Activated CD4-positive, CD25-positive, alpha-beta regulatory T cell treated with anti-CD3 and anti-CD28 coated beads, Interleukin-2, amount 50 U/mL, for 72 hours (primary cell): Measurements from ENCODE around the gene SYT13.

ENCODE experiments used
- DNase-seq: peaks from one replicate; pipeline ENCODE4 v3.0.0; 2021

The SYT13 gene

DNA sequence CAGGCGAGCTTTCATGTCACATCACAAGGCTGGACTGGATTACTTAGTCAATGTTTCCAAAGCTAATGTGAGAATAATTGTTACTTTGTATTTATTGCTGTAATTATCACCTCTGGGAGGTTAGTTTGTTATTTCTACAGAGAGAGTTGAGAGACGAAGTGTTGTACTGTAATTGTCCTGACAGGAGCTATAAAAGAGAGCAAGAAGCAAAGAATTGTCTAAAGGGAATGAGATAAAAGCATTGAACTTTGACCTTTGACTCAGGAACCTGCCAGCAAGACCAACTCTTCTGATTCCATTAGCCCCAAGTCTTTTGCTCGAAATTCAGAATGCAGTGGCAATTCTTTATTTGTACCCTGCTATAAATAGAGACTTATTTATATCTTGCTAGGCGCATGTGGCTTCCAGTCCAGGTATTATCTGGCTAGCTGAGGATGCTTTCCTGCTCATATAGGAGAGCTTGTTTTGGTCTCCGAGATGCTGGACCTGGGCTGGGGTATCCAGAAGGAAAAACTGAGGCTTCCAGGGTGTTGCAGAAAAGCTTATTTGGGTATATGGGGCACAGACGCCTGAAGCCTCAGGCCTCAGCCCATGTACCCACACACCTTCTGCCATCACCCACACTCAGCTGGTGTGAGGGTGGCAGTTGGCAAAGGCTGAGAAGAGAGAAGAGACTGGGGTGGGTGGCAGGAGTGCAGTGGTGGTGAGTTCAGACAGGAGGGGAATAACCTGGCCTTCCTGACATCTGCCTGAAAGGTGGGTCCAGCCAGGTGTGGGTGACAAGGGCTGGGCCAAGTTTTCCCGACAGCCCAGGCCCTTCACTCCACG is 40.7 kb downstream of the SYT13 start:
- DNase-seq: no peak

DNA sequence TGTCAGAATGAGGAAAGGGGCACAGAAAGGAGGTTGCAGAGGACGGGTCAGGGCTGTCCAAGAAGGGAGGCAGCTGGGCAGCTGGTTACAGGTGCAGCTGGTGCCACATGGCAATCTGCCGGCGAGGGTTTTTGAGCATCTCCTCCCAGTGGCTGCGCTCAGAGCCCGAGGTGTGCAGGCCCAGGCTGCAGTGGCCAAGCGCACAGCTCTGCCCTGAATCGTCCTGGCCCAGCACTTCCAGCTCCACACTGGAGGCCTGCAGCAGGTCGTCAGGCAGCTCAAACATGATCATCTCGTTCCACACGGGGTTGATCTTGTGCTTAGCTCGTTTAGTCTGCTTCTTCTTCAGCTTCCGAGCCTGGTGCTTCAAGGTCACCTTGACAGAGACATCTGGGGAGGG is 42.2 kb downstream of the SYT13 start:
- DNase-seq: no peak

DNA sequence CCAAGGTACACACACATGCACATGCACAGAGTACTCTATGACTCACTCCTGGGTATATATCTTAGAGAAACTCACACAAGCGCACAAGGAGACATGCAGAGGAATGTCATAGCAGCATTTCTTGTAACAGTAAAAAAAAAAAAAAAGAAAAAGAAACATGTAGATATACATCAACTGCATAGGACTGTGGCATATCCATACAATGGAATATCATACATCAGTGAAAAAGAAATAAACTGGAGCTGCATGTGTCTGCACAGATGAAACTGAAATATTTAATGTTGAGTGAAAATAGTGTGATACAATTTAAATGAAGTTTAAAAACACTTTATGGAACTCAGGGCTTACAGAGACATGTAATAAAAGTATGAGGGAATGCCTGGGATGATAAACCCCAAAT is 46.4 kb downstream of the SYT13 start:
- no peak for DNase-seq

DNA sequence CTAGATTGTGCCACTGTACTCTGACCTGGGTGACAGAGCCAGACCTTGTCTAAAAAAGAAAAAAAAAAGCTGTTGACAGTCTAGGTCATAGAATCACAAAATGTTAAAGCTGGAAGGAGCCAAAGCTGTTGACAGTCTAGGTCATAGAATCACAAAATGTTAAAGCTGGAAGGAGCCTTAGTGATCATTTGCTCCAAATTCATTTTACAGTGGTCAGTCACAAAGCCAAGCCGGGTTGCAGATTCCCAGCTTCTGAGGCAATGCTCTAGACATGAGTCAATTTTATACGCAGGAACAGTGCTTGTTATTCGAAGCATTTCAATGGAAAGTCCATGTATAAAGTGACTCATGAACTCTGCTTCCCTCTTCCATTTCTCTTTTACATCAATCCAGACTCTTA is 47.4 kb downstream of the SYT13 start:
- no peak for DNase-seq

DNA sequence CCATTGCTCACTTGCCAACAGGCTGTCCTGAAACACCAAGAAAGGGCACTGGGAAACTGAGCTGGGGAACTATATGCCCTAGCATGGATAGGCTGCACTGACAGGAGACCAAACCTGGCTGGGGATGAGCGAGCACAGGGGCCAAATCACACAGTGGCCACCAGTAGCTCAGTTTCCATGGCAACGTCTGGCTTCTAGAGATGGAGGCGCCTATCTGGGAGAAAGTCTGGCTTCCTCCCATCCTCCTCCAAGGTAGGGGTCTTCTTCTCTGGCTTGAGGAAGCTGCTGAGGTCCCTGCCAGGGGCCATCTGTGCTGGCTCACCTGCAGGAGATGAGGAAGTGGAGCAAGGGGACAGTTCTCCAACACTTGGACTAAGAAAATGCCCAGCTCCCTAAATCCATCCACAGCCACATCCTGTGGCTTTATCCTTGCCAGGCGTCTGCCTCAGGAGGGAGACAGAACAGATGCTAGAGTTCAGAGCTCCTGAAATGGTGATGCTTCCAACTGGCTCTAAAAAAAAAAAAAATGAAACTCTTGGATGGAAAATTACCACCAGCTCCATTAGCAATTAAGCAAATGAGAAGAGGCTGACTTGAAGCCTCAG is 48.3 kb downstream of the SYT13 start:
- no peak for DNase-seq

DNA sequence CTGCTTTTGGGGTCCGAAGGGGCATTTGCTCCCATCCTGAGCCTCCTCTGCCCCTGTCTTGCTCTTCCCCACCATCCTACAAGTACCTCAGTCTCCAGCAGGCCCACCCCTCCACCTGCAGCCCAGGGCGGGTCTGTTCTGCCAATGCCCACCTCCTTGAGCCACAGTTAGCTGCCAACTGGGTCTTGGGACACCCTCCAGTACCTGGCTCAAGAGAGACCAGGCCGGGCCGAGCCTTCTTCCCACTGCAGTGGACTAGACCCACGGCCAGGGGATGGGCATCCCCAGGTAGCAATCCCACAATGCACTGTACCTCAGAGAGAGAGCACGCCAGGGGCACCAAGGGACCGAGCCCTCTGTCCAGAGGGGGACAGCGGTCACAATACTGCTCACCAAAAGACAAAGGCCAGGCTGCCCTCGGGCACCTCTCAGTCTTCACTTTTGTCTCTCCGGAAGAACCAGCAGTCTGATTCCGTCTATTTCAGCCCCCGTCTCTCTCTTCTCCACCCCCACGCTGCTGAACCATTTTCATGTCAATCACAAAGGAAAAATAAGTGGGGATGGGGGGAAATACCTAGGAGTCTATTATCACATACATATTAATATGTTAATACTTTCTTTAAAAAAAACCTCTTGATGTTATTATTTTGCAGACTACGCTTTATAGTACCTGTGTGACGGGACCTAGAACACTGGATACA is 51.7 kb downstream of the SYT13 start:
- DNase-seq: no peak

DNA sequence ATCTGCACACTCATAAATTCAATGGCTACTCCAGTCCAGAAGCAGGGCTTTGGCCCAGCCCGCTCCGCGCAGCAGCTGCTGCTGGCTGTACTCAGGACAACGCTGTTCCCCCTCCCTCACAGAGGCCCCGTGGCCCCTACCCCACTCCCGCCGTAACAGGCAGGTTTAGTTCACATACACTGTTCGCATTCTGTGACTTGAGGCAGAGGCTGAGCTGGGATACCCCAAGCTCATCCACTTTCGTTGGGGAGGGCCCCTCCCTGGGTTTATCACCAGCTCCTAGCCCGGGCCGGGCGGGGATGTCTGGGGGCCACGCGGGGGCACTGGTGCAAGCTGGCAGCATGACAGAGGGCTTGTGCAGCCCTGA is 52.4 kb downstream of the SYT13 start:
- DNase-seq: no peak

DNA sequence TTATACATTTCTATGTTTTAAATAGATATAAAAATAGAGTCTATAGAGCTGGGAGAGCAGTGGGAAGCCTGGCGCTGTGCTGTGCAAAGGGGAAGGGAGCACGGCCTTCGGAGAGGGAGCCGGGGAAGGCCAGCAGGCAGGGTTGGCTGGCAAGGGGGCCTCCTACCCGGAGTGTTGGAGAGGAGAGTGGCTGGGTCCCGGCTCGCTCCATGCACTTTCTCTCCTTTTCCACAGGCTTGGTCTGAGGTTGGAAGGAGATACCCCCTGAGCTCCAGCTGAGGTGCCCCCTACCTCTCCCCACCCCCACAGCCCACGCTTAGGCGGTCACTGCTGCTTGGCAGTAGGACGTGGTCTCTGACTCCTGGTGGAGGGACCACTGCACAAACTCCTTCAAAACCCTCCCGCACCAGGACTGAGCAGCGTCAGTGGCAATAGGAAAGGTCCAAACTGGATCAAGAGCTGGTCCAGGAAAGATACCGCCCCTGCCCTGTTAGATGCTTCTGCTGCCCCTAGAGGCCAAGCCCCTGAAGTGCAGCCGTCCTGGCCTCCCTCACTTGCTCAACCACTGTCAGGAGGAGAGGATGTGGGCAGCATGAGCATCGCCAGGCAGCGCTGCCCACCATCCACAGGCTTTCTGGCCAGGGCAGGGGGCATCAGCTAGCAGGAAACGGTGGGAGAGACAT is 52.9 kb downstream of the SYT13 start:
- peak; percentile 74 for DNase-seq

DNA sequence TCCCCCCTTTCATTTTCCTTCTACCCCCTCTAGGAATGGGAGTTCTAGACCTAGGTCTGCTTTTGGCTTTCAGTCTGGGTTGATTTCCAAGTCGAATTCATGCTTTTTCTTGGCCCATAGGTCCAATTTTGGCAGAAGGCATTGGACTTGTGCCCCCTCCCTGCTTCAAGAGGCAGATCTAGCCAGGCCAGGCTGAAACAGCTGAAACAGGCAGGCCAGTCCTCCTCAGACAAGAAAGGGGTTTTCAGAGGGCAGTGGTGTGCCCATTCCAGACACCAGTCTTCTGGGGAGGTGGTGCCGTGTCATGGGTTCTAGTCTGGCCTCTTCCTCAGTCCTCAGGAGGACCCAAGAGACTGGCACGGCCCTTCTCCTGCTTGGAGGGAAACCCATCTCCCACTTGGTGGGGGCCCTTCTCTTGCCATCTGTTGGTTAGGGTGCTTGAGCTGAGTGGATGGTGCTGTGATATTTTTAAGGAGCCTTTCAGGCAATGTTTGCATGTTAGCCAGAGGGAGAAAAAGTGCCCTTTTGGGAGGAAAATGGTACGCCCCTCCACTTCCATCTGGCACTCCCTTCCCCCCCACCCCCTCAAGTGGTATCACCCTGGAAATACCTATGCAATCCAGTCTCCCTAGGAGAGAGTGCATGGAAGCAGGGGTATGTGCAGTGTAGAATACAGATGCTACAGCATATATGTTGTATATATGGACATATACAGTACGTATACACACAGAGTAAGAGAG is 53.6 kb downstream of the SYT13 start:
- no peak for DNase-seq

DNA sequence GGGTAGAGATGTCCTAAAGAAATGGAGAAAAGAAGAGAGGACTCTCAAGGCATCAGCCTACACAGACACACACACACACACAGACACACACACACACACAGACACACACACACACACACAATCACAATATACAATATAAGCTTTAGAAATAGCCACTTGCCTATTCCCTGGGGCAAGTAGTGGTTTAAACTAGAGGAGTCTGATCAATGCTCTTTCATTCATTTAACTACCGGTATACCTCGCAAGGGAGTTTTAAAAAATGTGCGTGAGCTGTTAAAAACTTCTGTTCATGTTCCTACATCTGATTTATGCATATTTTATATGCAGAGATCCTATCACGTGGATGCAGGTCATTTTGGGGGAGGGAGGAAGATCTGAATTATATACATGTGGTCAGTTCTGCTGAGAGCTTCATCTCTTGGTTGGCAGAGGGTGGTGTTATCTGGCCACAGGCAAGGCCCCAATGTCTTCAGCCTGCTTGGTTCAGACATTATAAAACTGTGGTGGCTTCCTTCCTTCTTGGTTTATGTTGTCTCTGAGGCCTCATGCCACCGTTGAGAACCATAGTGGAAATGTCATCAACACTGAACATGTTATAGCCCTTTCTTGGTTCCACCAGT is 56.6 kb downstream of the SYT13 start:
- DNase-seq: no peak

DNA sequence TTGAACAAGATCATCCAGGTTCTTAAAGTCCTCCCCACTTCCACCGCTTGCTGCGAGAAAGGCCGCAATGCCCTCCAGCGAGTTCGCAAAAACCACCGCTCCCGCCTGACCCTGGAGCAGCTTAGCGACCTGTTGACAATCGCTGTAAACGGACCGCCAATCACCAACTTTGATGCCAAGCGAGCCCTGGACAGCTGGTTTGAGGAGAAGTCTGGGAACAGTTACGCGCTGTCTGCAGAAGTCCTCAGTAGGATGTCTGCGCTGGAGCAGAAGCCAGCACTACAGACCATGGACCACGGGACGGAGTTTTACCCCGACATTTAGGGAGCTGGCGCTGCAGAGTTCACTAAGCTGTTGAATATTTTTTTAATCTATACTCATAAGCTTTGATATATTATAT is 58.3 kb downstream of the SYT13 start:
- DNase-seq: no peak

DNA sequence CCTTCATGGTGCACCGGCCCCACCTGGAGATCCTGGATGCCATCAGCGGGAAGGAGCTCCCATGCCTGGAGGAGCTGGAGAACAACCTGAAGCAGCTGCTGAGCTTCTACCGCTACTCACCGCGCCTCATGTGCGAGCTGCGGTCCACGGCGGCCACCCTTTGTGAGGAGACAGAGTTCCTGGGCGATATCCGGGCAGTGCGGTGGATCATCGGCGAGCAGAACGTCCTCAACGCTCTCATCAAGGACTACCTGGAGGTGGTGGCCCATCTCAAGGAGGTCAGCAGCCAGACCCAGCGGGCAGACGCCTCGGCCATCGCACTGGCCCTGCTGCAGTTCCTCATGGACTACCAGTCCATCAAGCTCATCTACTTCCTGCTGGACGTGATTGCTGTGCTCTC is 59.2 kb downstream of the SYT13 start:
- no peak for DNase-seq

DNA sequence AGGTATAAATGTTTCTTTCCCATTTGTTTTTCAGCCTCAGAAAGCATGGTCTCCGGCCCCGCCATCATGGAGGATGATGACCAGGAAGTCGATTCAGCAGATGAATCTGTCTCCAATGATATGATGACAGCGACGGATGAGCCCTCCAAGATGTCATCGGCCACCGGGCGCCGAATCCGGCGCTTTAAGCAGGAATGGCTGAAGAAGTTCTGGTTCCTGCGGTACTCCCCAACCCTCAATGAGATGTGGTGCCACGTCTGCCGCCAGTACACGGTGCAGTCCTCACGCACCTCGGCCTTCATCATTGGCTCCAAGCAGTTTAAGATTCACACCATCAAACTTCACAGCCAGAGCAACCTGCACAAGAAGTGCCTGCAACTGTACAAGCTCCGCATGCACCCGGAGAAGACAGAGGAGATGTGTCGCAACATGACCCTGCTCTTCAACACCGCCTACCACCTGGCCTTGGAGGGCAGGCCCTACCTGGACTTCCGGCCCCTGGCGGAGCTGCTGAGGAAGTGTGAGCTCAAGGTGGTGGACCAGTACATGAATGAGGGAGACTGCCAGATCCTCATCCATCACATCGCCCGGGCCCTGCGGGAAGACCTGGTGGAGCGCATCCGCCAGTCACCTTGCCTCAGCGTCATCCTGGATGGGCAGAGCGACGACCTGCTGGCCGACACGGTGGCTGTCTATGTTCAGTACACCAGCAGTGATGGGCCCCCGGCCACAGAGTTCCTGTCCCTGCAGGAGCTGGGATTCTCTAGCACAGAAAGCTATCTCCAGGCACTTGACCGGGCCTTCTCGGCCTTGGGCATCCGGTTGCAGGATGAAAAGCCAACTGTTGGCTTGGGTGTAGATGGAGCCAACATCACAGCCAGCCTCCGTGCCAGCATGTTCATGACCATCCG is 59.9 kb downstream of the SYT13 start:
- DNase-seq: no peak

DNA sequence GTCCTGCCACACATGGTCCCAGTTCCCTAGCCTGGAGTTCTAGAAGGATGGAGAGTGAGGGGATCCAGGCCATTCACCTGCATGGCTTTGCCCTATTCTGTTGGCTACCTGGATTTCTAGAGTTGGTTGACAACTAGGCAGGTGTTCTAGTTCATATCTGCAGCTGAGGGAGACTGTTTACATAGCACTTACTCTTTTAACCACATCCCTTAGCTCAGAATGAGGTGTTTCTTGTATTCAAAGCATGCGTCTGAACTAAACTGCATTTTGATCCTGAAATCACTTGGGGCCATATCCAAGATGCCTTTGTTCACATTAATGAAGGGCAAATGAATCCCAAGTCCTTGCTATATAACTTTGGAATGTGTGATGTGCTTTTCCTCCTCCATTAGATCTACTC is 60.9 kb downstream of the SYT13 start:
- DNase-seq: no peak

DNA sequence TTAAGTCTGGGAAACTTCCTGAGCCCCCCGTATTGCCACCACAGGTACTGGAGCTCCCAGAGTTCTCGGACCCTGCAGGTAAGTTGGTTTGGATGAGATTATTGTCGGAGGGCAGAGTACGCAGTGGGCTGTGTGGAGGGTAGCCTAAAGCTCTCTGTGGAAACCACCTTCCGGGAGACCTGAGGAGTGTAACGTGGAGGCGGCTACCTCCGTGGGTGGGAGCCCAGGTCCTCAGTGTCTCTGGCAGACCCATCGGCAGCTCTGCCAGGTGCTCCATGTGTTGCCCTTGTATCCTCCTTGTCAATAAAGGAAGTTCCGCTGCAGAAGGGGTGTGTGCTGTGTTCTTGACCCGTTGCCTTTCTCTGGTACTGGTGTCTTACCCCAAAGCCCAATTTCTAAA is 61.4 kb downstream of the SYT13 start:
- DNase-seq: no peak

DNA sequence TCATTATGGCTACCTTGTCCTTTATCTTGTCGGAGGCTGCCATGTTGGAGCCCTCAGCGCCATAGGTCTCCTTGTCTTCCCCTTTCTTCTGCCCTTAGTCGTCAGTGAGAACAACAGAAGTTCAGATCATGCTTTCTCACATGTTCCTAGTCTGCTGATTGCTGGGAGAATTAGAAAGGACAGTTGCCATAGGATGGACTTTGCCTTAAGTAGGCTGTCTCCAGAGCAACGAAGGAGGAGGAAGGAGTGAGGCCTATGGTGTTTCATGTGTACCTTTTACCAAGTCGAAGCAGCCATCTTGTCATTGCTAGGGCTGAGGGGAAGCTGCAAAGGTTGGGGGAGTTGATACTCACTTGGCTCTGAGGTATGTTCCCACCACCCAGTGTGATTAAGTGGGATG is 62.6 kb downstream of the SYT13 start:
- DNase-seq: no peak

DNA sequence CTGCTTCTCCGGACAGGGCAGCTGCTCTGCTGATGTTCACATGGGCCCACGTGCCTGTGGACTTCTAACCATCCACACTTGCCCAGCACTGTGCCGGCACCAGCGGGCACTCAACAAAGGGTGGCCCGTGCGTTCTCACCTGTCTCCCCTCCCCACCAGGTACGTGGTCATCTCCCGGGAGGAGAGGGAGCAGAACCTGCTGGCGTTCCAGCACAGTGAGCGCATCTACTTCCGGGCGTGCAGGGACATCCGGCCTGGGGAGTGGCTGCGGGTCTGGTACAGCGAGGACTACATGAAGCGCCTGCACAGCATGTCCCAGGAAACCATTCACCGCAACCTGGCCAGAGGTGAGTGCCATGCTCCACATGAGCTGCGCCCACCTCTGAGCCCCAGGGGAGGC is 66.7 kb downstream of the SYT13 start:
- no peak for DNase-seq

DNA sequence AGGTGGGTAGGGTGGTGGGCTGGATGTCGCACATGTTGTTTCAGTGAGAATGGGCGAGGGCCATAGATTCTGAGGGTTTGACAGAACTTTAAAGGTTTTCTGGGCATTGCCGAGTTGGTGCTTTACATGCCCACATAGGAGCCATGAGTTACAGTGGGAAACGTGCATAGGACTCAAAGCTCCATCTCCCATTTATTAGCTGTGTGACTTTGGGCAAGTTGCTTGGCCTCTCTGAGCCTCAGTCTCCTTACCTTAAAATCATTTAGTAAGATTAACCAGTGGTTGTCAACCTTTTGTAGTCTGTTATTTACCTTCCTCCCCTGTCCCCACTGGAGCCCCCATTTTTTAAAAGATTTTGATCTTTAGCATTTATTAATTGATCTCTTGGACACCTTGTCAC is 67.4 kb downstream of the SYT13 start:
- no peak for DNase-seq

DNA sequence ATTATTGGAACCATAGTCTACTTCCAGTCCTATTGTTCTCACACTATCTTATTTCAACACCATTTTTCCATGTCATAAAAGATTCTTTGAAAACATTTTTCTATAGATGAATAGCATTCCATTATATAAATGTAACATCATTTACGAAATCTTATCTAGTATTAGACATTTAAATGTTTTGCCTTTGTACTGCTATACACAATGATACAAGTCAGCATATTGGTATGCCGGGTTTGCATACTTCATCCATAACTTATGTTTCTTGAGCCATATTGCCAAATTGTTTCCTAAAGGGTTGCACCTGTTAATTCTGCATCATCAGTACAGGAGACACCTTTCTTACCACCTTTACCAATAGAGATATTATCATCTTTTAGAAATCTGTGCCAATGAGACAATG is 68.2 kb downstream of the SYT13 start:
- no peak for DNase-seq

DNA sequence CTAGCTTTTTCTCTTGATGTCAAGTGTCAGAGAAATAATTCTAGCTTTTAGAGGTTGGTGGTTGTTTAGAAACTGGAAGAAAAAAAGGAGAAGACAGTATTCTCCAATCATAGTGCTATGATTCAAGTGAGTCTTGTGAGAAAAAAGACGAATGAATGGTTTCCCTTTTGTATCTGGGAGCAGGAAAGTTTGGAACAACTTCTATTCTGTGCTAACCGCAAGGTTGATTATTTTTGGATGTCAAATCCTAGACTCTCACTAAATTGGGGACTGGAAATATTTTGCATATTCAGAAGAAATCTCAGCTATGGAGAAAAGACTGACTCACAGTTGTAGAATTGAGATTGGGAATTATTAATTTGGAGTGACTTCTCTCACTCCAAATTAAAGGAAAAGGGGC is 69.2 kb downstream of the SYT13 start:
- no peak for DNase-seq

DNA sequence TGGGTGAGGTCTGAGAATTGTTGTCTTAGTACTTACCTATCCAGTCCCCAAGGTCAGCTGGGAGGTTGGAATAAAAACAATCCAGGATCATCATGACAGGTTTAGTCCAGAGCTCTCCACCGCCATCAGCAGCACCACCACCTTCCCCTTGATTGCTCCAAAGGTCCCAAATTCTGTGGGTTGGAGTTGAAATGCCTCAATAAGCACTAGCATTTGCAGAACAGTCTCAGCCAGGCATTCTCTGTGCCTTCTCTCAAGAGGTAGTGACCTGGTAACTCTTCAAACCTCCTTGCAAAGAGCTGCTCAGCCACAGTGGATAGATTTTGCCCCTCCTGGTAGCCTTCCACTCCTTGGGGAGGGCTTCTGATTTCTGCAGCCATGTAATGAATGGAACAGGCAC is 70.1 kb downstream of the SYT13 start:
- no peak for DNase-seq
